GM20431 (cell line): ENCODE measurements around the gene FGD5.

Experiments used
- in situ Hi-C: fragments of 300-500 bp; cut with MseI, MboI; formaldehyde crosslinking; loops from one replicate; pipeline ENCODE4 v1.15.0; 2020; ENCODE audit warnings: low sequenced_read_pairs; ENCODE audit not compliant: unreplicated experiment

The FGD5 gene

DNA sequence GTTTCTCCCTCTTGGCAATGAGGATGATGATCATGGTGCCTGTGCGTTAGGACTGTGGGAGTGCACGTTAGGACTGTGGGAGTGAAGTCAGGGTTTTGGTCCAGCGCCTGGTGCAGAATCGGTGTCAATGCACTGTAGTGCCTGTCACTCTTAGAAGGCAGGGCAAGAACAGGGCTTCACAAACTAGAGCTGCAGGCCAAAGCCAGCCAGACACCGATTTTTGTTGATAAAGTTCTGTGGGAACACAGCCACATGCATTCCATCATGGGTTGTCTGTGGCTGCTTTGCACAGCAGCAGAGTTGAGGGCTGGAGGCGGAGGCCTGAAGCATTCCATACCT lies 96.0 kb downstream of the FGD5 start:
- in situ Hi-C loops, result loop anchor here (25.0 kb wide), 1 partner anchor 277 kb away; no protein-coding TSS in a partner anchor

DNA sequence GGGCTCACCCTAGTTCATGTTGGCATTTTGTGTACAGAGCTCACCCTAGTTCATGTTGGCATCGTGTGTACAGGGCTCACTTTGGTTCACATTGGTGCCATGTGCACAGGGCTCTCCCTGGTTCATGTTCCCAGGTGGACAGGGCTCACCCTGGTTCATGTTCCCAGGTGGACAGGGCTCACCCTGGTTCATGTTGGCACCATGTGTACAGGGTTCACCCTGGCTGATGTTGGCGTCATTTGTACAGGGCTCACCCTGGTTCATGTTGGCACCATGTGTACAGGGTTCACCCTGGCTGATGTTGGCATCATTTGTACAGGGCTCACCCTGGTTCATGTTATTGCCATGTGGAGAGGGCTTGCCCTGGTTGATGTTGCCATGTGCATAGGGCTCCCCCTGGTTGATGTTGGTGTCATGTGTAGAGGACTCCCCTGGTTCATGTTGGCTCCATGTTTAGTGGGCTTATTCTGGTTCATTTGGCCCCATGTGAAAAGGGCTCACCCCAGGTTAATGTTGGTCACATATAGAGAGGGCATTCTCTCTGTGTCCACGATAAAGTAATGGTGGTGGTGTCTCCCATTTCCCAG lies 97.0 kb downstream of the FGD5 start:
- in situ Hi-C loops, result loop anchor here (25.0 kb wide), 1 partner anchor 278 kb away; no protein-coding TSS in a partner anchor

DNA sequence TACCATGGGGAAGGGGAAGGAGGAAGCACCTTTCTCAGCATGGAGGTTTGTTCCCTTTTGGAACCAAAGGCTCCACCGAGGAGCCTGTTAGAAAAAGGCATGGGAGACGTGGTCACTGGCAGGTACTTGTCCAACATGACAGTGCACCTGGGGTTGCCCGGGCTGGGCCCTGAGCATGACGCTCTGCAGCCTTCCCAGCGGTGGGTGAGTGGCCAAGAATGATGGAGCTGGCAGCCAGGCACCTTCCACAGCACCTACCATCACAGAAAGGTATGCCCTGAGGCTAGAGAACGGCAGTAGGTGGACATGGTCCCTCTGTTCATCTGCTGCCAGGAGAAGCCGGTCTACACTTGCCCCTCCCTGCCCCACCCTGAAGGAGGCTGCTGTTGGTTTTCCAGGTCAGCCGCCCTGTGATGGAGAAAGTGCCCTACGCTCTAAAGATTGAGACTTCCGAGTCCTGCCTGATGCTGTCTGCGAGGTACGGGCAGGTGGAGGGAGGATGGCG lies 99.6 kb downstream of the FGD5 start:
- in situ Hi-C loops, result loop anchor here (25.0 kb wide), 1 partner anchor 281 kb away; no protein-coding TSS in a partner anchor

DNA sequence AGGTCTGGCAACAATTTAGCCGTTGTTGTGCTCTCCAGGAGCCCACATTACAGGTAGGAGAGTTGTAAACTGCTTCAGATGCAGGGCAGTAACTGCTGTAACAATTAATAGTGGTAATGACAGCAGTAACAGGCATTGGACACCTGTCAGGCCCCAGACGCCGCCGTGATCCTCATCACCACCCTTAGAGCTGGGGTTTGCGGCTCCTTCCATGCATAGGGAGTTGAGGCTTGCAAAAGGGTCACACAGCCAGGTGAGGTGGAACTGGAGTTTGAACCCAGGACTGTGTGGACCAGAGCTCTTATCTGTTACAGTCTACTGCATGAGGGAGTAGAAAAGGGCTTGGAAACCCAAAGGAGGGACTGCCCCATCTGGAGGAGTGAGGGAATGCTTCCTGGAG lies 101.8 kb downstream of the FGD5 start:
- in situ Hi-C loops, result loop anchor here (25.0 kb wide), 1 partner anchor 283 kb away; no protein-coding TSS in a partner anchor

DNA sequence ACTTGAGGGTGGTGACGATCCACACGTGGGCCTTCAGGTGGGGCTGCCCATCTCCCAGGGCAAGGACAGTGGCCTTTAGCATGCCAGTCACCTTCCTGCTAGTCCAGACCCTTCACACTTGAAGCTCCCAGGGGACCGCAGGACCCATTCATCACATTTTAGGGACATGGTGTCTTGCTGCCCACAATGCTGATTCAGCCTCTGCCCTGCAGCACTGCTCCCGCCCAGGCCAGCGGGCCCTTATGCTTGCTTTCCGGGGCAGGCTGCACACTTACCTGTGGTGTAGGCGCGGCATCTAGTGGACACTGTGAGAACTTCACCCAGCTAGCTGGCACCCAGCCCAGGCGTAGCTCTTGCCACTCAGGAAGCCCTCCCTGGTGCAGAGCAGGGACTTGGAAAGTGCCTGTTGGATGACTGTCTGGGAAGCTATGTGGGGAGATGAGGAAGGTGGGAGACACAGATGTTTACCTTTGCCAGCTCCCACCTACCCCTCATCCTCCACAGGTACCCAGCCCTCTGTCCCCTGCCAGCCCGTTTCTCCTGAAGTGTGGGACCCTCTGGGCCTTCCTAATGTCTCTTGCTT lies 102.4 kb downstream of the FGD5 start:
- in situ Hi-C loops, result loop anchor here (25.0 kb wide), 1 partner anchor 284 kb away; no protein-coding TSS in a partner anchor

- in situ Hi-C loops, result loop anchor here (25.0 kb wide), 1 partner anchor 285 kb away; no protein-coding TSS in a partner anchor
Measured at GRCh38 chr3:14921811-14922705, 103.3 kb downstream of the FGD5 start.

DNA sequence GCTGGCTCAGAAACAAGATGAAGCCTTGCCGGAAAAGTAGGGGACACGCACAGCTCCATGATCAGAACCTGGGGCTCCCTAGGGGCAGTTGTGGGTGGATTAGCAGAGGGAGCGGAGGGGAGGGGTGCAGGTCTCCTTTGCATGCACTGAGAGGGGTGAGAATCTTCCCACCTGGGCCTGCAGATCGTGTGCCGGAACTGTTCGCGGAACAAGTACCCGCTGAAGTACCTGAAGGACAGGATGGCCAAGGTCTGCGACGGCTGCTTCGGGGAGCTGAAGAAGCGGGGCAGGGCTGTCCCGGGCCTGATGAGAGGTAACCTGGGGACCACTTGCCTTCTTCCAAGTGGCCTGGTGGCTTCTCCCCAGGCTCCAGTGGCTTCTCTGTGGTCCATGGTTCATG lies 104.1 kb downstream of the FGD5 start:
- in situ Hi-C loops, result loop anchor here (25.0 kb wide), 1 partner anchor 286 kb away; no protein-coding TSS in a partner anchor

DNA sequence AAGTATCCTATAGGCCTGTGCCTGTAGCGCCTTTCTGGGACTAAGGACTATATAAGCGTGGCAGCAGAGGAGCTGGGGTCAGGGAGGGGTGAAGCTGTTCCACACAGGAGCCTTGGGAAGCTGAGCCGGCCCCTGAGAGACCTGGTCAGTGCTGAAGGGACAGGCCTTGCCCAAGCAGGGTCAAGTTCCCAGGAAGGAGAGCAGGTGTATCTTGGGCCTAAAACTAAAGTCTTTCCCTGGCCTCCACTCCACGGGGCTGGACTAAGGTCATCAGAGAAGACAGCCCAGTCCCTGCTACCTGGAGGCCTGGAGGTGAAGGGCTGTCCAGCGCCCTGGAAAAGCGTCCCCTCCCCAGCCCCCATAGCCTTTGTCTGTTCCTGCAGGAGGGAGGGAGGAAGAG lies 104.7 kb downstream of the FGD5 start:
- in situ Hi-C loops, result loop anchor here (25.0 kb wide), 1 partner anchor 286 kb away; no protein-coding TSS in a partner anchor

DNA sequence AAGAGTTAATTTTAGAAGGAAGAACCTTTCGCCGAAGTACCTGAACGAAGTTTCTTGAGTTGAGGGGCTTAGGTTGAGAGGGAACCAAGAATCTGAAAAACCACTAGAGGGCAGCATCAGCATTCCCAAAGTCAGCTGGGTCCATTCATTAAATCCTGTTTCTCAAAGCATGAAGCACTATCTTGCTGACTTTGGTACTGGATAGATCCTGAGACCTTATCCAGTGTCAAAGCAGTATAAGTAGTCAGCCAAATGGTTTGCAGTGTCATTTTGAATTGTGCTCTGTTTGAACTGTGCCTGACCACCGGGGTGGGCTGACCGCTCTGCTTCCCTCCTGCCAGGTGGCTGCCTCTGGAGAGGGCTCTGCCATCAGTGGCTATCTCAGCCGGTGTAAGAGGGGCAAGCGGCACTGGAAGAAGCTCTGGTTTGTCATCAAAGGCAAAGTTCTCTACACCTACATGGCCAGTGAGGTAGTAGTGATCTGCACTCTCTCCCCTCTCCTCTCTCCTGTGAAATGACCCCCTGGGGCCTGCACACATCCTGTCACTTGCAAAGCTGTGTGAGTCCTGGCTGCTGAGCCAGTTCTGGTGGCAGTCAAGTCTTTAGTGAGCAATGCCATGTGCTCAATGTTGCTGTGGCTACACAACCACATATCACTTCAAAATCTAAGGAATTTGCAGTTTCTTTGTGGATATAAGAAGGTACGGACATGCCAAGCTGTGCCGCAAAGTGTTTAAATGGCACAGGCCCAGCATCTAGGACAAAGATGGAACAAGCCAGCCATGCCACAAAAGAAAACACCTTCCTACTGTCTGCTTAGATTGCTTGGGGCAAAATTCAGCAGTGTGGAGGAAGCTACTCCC lies 107.2 kb downstream of the FGD5 start:
- in situ Hi-C loops, result no loop called here

DNA sequence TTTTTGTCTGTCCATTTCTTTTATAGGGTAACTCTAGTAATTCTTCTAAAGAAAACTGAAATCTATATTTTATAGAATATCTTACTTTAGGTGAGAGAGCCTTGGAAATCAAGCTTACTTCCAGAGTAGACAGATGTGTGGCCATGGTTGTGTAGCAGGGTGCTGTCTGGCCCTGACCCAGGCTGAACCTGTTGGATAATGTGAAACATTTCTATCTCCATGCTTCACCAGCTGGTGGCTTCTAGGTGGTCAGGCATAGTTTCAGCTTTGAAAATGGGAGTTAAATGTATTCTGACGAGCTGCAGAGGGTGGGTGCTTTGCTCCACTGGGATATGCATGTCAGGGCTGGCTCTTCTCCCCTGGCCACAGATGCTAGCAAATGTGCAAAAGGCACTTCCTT lies 107.8 kb downstream of the FGD5 start:
- in situ Hi-C loops, result no loop called here

DNA sequence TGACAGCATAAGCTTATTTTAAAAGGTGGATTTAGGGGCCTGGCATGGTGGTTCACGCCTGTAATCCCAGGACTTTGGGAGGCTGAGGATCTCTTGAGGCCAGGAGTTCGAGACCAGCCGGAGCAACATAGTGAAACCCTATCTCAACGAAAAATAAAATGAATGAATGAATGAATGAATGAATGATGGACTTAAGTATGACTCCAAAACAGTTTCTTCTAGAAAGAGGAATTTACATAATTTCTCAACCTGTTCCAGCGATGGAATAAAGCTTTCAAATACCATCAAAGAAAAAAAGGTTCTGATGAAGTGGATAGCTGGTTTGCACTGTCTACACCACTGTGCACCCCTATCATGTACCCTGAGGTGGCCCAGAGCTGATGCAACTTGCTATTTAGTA lies 108.5 kb downstream of the FGD5 start:
- in situ Hi-C loops, result no loop called here

- in situ Hi-C loops, result no loop called here
Measured at GRCh38 chr3:14929310-14930074, 110.7 kb downstream of the FGD5 start.

DNA sequence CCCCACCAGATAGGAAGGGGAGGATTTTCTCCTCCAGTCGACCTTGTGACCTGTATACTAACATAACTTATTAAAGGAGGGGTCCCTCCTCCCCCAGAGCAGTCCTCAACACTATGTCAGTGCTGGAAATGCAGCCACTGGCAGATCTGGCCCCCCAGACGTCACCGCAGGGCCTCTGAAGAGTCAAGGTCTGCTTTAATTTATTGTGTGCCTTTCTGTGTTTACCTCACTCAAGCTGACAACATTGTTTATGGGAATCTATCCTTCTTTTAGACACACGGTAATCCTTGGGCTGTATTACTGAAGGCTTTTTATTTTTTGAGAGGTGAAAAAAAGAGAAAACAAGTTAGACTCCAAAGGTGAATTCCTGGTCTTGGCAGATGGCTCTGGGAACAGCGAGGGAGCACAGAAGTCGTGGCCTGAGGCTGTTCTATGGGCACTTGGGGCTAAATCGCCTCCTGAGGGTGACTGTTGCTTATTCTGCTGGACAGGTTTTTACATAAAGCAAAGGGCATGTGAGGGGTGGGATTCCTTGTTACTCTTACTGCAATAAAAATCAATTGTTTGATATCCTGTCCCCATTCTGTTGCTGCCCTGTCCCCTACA lies 115.2 kb downstream of the FGD5 start:
- in situ Hi-C loops, result no loop called here

DNA sequence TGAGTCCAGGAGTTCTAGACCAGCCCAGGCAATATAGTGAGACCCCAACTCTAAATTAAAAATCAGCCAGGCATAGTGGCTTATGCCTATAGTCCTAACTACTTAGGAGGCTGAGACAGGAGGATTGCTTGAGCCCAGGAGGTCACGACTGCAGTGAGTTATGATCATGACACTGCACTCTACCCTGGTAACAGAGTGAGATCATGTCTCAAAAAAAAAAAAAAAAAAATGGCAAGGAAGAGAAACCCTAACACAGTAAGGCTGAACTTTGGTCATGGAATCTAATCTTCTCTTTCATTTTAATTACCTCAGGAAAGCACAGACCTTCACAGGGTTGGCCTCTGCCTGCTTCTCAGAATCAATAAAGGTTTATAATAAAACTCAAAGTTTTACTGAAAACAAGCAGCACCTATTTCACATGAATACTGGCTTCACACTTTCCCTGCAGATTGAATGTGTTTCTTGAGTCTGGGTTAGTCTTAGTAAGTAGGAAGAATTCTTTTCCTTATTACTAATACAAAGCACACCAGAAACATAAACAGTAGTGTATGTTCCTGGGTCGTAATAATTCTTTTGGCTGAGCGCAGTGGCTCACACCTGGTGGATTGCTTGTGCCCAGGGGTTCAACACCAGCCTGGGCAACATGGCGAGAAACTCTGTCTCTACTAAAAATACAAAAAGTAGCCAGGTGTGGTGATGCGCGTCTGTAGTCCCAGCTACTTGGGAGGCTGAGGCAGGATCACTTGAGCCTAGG lies 117.0 kb downstream of the FGD5 start:
- in situ Hi-C loops, result no loop called here

- in situ Hi-C loops, result no loop called here
Measured at GRCh38 chr3:14938954-14939353, 120.2 kb downstream of the FGD5 start.

DNA sequence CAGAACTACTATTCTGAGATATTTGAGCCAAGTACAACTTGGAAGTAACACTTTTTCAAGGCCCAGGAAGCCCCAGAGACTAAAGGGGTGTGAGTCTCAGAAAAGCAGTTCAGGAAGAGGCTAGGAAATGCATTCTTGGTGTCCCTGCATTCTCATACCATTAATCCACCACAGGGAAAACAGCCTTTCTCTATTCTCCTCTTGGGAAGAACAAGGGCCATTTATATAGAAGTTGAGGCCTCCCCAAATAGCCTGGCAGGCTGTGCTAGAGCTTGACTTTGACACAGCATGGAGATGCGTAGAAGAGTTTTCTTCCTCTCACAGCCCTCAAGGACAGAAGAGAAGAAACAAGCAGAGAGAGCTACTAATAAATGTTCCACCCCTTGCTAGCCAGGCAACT lies 123.1 kb downstream of the FGD5 start:
- in situ Hi-C loops, result no loop called here

DNA sequence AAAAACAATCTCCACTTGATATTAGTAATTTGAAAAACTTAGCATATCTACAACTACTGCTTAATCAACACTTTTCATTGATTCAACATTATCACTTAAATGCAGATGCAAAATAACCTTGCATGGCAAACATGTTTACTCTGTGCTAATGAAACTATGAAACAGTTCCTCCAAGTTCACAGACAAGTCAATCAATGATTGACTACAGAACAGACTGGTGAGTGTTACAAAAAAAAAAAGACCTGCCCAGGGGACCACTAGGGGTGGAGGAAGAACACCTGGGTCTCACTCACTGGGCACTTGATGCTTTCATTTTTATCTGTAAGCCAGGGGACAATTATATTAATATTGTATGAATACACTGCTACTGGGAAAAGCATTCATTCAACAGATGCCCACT lies 124.3 kb downstream of the FGD5 start:
- in situ Hi-C loops, result no loop called here

DNA sequence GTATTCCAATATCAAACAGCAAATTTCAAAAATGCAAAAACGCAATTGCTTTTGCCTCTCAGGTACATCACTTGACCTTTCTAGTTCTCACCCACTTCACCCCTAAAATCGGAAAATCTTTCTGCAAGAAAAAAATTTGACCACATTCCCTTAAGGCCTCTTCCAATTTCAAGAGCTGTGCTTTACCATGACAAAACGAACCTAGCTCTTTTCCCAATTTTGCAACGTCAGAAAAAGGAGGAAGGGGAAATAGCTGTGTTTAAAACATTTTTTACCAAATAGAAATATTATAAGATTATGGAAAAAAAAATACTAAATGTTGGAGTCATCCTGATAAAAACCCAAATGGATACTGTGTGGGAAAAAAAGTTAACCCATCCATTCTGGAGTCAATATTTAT lies 127.5 kb downstream of the FGD5 start:
- in situ Hi-C loops, result no loop called here
